K562 (cell line): ENCODE data around the gene NTRK1. TPM values are rescaled to one million over a fixed set of nuclear protein-coding genes. Genes with fewer than 3 reads are reported as not detected.

Source experiments
- CSDE1 ChIP-seq, 2 experiments: fragments of 450-650 bp; IDR thresholded peaks; 2 replicates each; pipeline ENCODE4 v1.6.1; 2016; ENCODE audit warnings: mild to moderate bottlenecking in 1 of 2
- EP400 ChIP-seq: fragments of 450-650 bp; IDR thresholded peaks from 2 replicates; pipeline ENCODE4 v1.6.1; 2017; ENCODE audit warnings: antibody characterized with exemption, mild to moderate bottlenecking, moderate library complexity
- GATAD2B ChIP-seq: fragments of 450-650 bp; IDR thresholded peaks from 2 replicates; pipeline ENCODE4 v1.6.1; 2017; ENCODE audit warnings: mild to moderate bottlenecking, borderline replicate concordance
- KAT7 ChIP-seq: sonication (generic); formaldehyde crosslinking; IDR thresholded peaks from 2 replicates; pipeline ENCODE4 v1.8.0; 2022; ENCODE audit warnings: missing genetic modification reagents, mild to moderate bottlenecking, borderline replicate concordance
- NCOA2 ChIP-seq, 2 experiments: fragments of 450-650 bp; IDR thresholded peaks; 2 replicates each; pipeline ENCODE4 v1.6.1; 2018; ENCODE audit warnings: mild to moderate bottlenecking in 2 of 2, moderate library complexity in 1 of 2; ENCODE audit not compliant: partially characterized antibody in 2 of 2
- NCOR1 ChIP-seq: fragments of 450-650 bp; IDR thresholded peaks from 2 replicates; pipeline ENCODE4 v1.6.1; 2016; ENCODE audit warnings: mild to moderate bottlenecking, moderate library complexity
- POLR3G ChIP-seq: IDR thresholded peaks from 2 replicates; pipeline ENCODE4 v1.6.1; 2011; ENCODE audit not compliant: insufficient read length, insufficient replicate concordance; ENCODE audit errors: extremely low read depth
- PREB ChIP-seq: sonication (generic); formaldehyde crosslinking; IDR thresholded peaks from 2 replicates; pipeline ENCODE4 v1.8.1; 2023; ENCODE audit warnings: mild to moderate bottlenecking, missing genetic modification reagents
- UBTF ChIP-seq, 2 experiments: IDR thresholded peaks; 2 replicates each; pipeline ENCODE4 v1.6.1; 2012; ENCODE audit warnings: improper control_type of control experiment in 2 of 2, low read depth in 2 of 2, low read length in 2 of 2, borderline replicate concordance in 1 of 2
- USF2 ChIP-seq: sonication (generic); formaldehyde crosslinking; IDR thresholded peaks from 2 replicates; pipeline ENCODE4 v1.5.0; 2020; ENCODE audit warnings: missing genetic modification reagents
- ZBED1 ChIP-seq: IDR thresholded peaks from 2 replicates; pipeline ENCODE4 v1.6.1; 2014
- ZBTB34 ChIP-seq: fragments of 250-450 bp; sonication (Bioruptor Pico); IDR thresholded peaks from 2 replicates; pipeline ENCODE4 v1.8.0; 2021; ENCODE audit warnings: mild to moderate bottlenecking, moderate library complexity
- ZEB2 ChIP-seq: fragments of 450-650 bp; IDR thresholded peaks from 2 replicates; pipeline ENCODE4 v1.6.1; 2016
- ZNF12 ChIP-seq: sonication (generic); formaldehyde crosslinking; IDR thresholded peaks from 2 replicates; pipeline ENCODE4 v1.4.0; 2020; ENCODE audit warnings: mild to moderate bottlenecking, missing genetic modification reagents
- ZNF280A ChIP-seq: fragments of 450-650 bp; IDR thresholded peaks from 2 replicates; pipeline ENCODE4 v1.6.1; 2018; ENCODE audit warnings: mild to moderate bottlenecking, low read depth; ENCODE audit not compliant: partially characterized antibody
- polyA plus RNA-seq, 8 experiments: library from polyadenylated mRNA; depleted of rRNA in 4 of 8; stranded (reverse) in 5 of 8; unstranded in 3 of 8; fragments of >200 nt; fragmentation: Nextera tagmentation in 2 of 8; fragmentation: Illumina TruSeq in 1 of 8; extraction: Ambion mirVana in 2 of 8; extraction: Trizol in 1 of 8; gene quantifications; 2 replicates each; pipeline versions ENCODE4 v1.2.1 to v1.2.3, GENCODE V29; 2011 to 2014; ENCODE audit warnings: inconsistent platforms in 1 of 8, missing spikeins in 1 of 8
- total RNA-seq, 7 experiments: library from RNA; depleted of rRNA in 6 of 7; stranded (reverse); fragments of >200 nt in 6 of 7; fragmentation: Illumina TruSeq in 2 of 7; extraction: Trizol in 2 of 7; gene quantifications; 2 replicates each; pipeline versions ENCODE4 v1.2.1 to v1.2.3, GENCODE V29; 2011 to 2021; ENCODE audit warnings: low replicate concordance in 1 of 7

NTRK1 gene
- total and polyA plus RNA-seq, 9 of the 15 experiments (the other 6 are each of a cell fraction or from before 2014, with no cell fraction given): 0.46 to 30.0 (median 7.9) TPM

GRCh38 chr1:156913809-156914387, 53.2 kb downstream of the NTRK1 start (continued):
- TF ChIP-seq UBTF (IDR thresholded peaks at IDR 0.05; ENCODE audit: borderline replicate concordance in 1 of 2, low read depth in 2 of 2, low read length in 2 of 2): 0 out of 4 replicates have a peak, but pooled peaks of 1 of the 2 experiments have one; percentile 8
- no peak for TF ChIP-seq ZBTB34 (CRISPR knock-in tag)
- no peak for TF ChIP-seq NCOR1
- no peak for TF ChIP-seq EP400
- TF ChIP-seq ZNF280A: no peak
- no peak for TF ChIP-seq USF2
- TF ChIP-seq GATAD2B: no peak
- 0 out of 2 replicates have a peak, but pooled peaks have one; percentile 61 for TF ChIP-seq KAT7 (CRISPR knock-in tag)
- TF ChIP-seq CSDE1 (IDR thresholded peaks at IDR 0.05): no peak
- TF ChIP-seq PREB (CRISPR knock-in tag): peak; percentile 70; the same call in 1 of the 2 replicates
- no peak for TF ChIP-seq NCOA2 (IDR thresholded peaks at IDR 0.05; ENCODE audit: partially characterized antibody in 2 of 2)
- no peak for TF ChIP-seq ZEB2
- TF ChIP-seq POLR3G: no peak
- TF ChIP-seq ZBED1: no peak
- TF ChIP-seq ZNF12 (CRISPR knock-in tag): peak; percentile 1; the same call in 1 of the 2 replicates
